Effector CD4-positive, alpha-beta T cell (primary cell): ENCODE measurements around the gene AJM1.
"Not testable (repeated sequence)": the region's sequence is repeated elsewhere in the genome, so short reads cannot be mapped to it uniquely, and the experiment has no call there.

ENCODE experiments used
- DNase-seq: peaks from one replicate; pipeline ENCODE4 v3.0.0-alpha.2; 2020

Gene AJM1

DNA sequence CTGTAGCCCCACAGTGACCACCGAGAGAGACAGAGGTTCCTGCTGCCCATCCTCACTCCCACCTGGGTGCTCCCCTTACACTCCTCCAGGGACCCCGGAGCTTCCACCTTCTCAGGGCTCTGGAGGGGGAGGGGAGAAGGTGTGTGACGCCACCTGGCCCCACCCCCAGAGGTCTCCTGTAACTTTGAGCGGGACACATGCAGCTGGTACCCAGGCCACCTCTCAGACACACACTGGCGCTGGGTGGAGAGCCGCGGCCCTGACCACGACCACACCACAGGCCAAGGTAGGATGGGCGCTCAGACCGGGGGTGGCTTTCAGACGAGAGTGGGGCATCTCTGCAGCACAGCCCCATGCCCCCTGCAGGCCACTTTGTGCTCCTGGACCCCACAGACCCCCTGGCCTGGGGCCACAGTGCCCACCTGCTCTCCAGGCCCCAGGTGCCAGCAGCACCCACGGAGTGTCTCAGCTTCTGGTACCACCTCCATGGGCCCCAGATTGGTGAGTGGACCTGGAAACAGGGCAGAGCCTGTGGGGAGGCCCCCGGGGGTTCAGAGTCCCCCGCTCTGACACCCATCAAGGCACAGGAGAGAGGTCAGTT is 14.4 kb downstream of the AJM1 start:
- no peak for DNase-seq

DNA sequence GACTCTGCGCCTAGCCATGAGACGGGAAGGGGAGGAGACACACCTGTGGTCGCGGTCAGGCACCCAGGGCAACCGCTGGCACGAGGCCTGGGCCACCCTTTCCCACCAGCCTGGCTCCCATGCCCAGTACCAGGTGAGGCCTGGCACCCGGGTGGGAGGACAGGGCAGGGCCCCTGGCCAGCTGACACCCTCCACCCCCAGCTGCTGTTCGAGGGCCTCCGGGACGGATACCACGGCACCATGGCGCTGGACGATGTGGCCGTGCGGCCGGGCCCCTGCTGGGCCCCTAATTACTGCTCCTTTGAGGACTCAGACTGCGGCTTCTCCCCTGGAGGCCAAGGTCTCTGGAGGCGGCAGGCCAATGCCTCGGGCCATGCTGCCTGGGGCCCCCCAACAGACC is 14.9 kb downstream of the AJM1 start:
- no peak for DNase-seq

DNA sequence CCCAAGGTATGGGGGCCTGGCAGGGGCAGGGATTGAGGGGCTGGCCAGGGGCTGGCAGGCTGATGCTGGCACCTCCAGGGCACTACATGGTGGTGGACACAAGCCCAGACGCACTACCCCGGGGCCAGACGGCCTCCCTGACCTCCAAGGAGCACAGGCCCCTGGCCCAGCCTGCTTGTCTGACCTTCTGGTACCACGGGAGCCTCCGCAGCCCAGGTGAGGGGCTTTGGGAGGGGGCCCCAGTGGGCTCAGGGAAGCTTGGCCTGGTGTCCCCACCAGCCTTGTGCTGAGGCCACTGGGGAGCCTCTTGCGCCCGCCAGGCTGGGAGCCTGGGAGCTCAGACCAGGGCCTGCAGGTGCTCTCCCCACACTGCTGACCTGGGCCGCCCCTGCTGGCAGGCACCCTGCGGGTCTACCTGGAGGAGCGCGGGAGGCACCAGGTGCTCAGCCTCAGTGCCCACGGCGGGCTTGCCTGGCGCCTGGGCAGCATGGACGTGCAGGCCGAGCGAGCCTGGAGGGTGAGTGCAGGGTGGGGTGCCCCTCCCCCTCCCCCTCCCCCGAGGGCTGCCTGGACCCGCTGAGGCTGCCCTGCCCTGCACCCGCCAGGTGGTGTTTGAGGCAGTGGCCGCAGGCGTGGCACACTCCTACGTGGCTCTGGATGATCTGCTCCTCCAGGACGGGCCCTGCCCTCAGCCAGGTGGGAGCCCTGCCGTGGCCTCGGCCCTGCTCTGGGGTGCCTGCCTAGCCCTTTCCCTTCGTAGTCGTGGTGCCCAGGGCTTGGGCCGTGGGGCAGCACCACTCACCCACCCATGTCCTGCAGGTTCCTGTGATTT is 15.5 kb downstream of the AJM1 start:
- DNase-seq, result no peak

DNA sequence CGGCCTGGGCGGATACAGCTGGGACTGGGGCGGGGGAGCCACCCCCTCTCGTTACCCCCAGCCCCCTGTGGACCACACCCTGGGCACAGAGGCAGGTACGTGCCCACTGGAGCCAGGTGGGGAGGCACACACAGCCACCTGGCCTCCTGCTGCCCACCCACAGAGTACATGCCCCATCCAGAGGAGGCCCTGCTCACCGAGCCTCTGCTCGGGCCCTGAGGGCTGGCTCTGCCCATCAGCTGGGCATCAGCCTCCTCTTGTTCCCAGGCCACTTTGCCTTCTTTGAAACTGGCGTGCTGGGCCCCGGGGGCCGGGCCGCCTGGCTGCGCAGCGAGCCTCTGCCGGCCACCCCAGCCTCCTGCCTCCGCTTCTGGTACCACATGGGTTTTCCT is 16.2 kb downstream of the AJM1 start:
- no peak for DNase-seq

DNA sequence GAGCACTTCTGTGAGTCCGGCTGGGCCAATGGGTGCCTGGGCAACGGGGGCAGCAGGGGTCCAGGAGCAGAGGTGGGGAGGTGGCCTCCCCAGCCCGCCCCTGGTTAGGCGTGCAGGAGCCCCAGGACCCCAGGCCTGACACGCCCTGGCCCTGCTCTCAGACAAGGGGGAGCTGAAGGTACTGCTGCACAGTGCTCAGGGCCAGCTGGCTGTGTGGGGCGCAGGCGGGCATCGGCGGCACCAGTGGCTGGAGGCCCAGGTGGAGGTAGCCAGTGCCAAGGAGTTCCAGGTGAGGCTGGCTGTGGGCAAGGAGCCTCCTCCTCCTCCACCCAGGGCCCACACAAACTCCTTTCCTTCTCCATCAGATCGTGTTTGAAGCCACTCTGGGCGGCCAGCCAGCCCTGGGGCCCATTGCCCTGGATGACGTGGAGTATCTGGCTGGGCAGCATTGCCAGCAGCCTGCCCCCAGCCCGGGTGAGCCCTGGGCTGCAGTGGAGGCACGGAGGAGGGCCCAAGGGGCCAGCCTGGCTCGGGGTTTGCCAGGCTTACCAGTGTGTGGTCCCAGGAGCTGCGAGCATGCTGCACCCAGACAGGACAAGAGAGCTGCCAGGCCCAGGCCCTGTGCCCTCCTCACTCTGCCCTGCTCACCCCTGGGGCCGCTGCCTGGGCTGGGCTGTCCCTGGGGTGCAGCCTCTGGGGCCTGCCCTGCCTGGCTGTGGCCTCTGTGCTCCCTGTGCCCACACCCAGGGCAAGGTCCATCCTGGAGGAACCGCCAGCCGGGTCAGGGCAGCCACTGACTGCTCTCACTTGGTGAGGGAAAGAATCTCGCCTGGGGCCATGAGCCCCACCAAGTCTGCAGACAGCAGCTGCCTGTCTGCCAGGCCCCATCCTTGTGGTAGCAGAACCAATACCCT is 16.8 kb downstream of the AJM1 start:
- DNase-seq, result no peak

DNA sequence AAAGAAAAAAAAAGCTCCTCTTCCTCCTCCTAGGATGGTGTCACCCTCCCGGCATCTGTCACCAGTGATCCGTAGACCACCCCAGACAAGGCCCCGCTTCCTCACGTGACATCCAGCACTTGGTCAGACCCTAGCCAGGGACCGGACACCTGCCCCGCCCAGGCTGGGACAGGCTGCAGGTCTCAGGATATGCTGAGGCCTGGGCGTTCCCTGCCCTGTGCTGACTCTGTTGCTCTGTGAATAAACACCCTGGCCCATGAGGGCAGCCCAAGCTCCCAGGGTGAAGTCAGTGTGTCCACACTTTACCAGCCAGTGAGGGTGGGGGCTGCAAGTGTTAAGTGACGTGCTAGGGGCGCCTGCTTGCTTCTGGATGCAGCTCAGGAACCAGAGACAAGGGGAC is 18.3 kb downstream of the AJM1 start:
- DNase-seq, result no peak

DNA sequence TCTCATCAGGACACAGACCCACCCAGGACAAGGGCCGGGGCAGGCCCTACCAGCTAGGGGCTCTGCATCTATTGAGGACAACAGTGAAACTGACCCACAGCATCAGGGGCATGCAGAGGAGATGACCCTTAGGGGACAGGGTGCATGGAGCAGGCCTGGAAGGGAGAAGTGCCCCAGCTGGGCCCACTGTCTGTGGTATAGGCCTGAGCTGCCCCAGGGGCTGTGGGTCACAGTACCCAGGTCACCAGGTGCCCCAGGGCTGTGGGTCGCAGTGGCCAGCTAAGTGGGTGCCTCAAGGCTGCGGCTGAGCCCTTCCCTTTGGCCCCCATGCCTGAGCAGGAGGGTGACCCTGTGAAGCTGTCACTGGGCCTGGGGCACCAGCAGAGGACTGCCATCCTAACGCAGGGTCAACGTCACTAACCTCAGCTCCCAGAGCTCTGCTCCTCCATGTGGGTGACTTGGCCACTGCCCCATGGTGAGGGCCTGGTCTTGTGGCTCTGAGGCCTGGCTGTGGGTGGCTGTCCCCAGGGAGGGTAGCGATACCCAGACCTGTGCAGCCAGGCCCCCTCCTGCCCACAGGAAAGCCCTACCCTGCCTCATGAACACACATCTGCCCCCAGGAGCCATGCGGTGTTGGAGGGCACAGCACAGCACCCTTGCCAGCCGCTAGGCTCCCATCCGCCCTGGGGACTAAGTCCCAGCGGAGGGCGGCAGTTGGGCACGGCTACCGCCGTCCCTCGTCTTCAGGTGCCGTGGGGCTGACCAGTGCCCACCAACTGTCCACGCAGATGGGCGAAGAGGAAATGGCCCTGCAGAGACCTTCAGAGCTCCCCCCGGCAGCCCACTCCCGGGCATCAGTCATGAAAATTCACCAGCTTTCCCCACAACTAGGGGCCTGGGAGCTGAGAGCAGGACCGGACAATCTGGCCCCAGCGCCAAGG is 18.9 kb downstream of the AJM1 start:
- no peak for DNase-seq

DNA sequence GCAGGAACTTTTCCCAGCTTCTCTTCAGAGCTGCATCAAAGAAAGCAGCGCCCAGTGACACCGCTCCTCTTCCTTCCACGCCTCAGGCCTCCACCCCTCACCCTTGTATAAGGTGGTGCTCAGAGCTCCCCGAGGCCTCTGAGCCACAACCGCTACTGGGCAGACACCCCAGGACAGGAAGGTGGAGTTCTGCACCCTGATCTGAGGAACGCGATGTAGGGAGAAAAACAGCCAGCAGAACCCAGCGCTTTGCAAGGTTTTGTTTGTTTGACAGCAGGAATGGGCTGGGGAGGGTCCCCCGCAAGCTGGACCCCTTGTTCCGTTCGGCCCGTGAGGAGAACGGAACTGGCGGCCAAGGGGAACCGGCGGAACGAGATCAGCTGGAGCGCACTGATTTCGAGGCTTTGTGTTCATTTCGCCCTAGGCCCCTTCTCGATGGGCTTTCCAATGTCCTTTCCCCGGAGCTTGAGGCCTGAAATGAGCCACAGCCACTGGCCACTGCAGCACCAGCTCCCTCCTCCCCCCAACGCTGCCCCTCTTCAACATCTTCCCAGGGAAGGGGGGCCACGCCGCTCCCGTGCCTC is 19.7 kb downstream of the AJM1 start:
- no peak for DNase-seq

DNA sequence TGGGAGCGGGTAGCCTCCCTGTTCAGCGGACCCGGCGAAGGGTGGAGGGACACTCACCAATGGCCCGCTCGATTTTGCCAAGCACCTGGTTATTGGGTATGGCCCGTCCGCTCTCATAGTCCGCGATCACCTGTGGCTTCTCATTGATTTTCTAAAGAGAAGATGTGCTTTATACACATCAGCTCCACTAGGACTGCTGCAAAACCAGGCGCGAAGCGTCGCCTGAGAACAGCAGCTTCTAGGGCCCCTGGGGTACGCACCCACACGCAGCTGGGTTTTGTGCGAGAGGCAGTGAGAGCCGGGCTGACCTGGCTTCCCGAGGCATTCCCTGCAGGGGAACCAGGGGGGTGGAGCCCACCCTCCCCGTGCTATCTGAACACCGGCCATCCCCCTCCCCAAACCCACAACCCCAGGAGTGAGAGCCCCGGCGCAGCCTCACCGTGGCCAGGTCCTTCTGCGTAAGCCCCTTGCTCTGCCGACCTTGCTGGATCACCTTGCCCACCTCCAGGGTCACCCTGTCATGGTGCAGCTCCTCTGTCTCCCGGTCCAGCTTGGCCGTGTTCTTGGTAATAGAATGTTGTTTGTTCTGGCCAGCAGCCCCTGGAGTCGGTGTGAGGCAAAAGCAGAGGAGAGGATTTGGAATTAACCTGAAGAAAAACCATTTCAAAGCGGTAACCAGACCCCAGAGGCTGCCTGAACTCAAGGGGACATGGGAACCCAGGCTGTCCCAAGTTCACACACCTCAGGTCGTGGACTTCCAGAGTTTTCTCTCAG is 20.8 kb downstream of the AJM1 start:
- DNase-seq, result no peak

DNA sequence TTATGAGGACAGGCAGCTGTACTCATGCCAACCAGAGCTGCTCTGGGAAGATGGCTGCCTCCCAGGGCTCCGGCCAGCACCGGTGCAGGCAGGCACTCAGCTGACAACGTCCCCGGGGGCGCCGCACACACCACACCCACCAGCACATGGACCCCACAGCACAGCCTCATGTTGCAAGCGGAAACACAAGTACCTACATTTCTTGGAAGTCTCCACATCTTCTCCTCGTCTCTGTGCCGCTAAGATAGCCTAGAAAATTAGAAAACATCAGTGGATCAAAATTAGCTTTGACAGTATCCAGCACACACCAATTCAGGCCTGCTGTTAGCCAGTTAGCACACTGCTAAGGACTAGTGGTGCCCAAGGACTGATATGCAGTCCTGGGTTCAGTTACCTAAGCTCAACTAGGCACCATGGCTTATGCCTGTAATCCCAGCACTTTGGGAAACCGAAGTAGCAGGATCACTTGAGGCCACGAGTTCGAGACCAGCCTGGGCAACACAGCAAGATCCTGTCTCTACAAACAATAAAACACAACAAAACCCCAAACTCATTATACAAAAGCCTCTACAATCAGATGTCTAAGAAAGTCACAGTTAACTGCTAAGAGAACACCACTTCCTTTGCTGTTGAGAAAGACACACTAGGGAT is 21.5 kb downstream of the AJM1 start:
- DNase-seq, result no peak

DNA sequence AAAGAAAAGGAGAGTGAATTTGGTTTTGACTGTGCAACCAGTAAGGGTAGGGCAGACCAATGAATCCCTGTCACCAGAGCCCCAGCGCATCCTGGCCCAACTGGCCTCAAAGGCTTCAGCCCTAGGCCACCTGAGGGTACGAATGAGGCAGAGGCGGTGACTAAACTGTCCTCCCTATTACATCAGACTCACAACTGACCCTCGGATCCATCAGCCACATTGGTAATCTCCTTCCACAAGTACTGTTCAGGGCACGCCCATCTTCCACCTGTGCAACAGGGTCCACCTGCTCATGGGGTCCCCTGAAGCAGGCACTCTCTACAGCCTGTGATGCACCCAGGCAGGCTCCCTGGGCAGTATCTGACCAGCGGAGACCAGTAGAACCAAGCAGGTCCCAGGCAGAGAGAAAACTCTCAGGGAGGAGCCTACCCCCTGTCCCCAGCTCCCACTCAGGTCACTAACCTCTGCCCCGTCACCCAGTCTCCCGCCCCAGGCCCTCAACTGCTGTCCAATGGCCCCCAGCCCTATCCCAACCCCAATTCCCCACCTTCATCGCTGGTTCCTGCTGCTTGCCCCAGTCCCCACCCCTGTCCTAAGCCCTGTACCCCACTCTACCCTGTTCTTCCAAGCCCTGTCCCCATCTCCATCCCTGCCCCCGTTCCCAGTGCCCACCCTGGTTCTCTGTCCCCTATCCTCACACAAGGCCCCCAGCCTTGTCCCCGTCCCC is 22.9 kb downstream of the AJM1 start:
- DNase-seq, result no peak

DNA sequence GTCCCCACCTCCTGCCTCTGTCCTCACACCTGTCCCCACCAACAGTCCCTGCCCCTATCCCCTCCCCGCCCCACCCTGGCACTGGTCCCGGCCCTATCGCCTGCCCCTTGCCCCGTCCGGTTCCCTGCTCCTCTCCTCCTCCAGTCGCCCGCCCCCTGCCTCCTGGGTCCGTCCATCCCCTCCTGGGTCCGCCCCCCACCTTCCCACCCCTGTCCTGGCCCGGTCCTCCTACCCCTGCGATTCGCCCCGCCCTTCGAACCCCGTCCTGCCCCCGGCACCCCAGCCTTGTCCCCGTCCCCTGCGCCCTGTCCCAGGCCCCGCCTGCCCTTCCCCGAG is 23.5 kb downstream of the AJM1 start:
- no peak for DNase-seq

DNA sequence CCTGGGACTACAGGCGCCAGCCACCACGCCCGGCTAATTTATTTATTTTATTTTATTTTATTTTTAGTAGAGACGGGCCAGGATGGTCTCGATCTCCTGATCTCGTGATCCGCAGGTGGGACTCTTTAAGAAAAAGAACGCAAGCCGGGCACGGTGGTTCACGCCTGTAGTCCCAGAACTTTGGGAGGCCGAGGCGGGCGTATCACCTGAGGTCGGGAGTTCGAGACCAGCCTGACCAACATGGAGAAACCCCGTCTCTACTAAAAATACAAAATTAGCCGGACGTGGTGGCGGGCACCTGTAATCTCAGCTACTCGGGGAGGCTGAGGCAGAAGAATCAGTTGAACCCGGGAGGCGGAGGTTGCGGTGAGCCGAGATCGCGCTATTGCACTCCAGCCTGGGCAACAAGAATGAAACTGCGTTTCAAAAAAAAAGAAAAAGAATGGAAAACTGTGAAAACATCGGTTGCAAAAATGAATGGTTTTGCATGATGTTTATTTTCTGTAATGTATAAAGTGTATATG is 24.7 kb downstream of the AJM1 start:
- DNase-seq, result not testable (repeated sequence)

DNA sequence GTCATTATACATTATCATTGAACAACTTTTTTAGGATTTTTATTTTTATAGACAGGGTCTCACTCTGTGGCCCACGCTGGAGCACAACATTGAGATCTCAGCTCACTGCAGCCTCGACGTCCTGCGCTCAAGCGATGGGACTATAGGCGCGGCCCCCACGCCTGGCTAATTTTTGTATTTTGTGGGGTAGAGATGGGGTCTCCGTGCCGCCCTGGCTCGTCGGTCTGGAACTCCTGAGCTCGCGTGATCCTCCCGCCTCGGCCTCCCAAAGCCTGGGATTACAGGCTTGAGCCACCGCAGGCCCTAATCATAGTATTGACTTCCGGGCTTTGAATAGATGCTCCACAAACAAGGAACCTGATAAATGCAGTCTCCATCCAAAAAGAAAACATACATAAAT is 25.2 kb downstream of the AJM1 start:
- DNase-seq, result no peak

DNA sequence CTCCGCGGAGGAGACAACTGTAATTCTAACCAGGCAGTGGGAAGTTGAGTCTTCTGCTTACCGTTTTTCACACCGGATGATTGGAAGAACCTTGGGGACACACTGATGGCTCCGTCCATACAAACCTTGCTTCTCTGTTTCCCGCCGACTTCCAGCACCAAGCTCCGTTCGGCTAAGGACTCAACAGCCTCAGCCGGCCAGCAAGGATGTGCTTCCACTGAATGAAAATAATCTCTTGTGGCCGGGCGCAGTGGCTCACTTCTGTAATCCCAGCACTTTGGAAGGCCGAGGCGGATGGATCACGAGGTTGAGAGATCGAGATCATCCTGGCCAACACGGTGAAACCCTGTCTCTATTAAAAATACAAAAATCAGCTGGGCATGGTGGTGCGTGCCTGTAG is 25.6 kb downstream of the AJM1 start:
- no peak for DNase-seq

DNA sequence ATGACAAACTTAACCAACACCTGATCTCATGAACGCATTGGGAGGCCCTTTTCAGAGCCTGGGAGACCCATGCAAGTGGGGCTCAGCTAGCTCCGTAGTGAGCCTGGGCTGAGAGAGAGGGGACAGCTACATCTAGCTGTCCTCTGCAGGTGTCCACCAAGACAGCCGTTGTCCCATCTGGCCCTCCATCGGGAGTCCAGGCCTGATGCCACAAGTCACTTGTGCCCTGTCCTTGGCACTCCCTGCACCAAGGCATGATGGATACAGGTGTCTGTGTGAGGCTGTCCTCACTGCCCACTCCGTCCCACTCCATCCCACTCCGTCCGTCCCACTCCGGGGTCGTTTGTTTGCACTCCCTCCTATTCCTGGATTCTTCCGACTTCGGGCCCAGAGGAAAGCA is 26.4 kb downstream of the AJM1 start:
- no peak for DNase-seq

DNA sequence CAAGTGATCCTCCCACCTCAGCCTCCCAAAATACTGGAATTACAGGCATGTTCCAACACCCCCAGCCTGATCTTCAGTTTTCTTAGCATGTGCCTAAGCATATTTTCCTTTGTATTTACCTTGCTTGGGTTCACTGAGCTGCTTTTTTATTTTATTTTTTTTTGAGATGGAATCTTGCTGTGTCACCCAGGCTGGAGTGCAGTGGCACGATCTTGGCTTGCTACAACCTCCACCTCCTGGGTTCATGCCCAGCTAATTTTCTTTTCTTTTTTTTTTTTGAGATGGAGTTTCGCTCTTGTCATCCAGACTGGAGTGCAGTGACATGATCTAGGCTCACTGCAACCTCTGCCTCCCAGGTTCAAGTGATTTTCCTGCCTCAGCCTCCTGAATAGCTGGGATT is 27.3 kb downstream of the AJM1 start:
- DNase-seq, result not testable (repeated sequence)

DNA sequence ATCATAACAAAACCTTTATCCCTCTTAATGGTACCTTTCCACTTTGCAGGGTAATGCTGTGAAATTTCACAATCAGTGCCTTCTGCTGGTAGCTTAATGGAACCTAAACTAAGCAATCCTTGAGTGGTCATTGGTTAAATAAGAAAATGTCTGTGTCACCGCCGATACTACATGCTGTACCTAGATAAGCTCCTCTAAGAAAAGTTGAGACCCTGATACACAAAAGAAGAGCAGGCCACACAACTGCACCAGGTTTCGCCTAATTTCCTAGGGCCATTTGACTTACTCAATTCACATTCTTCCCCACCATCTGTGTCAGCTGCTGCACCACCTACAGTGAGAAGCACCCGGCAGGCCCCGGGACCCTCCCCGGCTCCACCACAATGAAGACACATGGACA is 32.9 kb downstream of the AJM1 start:
- DNase-seq, result no peak

DNA sequence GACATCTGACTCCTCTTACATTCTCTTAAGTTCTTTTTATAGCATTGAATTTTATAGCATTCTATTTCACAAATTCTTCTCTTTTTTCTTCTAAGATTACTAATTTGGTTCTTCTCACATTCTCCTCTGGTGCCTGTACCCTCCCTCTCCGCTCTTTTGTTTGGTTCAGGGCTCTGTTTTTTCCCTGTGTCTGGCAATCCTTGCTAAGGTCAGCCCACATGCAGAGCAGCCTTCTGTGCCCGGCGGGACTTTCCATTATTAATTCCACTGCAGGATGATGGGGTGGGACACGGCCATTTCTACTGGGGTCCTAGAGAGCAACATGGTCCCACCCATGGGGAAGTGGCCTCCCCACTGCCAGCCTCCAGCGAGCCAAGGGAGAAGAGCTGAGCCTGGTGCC is 34.2 kb downstream of the AJM1 start:
- no peak for DNase-seq

DNA sequence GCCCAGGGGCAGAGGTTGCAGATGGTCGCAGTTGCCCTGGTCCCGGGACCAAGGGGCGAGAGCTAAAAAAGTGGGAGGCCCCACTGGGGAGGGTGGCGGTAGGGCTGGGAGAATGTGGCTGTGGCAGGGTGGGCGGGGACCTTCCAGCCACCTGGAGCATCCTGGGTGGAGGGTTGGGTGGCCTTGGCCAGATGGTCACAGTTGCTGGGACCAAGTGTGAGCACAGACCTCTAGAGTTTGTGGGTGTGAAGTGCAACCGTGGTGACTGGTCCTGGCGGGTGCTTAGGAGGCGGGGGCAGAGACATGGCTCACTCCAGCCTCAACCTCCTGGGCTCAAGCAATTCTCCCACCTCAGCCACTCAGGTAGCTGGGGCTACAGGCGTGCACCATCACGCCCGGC is 38.4 kb downstream of the AJM1 start:
- no peak for DNase-seq
